GM12878 (cell line): ENCODE results near the gene NOC4L. TPM values are rescaled to one million over a fixed set of nuclear protein-coding genes. Genes with fewer than 3 reads are reported as not detected.

ENCODE experiments used
- ATAC-seq: fragments of 200-7000 bp; cut with Tn5 transposase; 3 replicates; pipeline ENCODE4 v1.9.1; 2020; ENCODE audit warnings: mild to moderate bottlenecking, moderate library complexity
- BruUV-seq: library from RNA; stranded (reverse); fragments of 400-500 nt; replicated peaks from 2 replicates; lab custom pipeline; 2021; lab: Mats Ljungman, UMichigan
- CTCF ChIA-PET: fragments of 300-600 bp; sonication (Branson Sonifier 250); formaldehyde crosslinking; extraction: SDS; loops from one replicate; lab custom pipeline; 2021; ENCODE audit warnings: inconsistent platforms; lab: Yijun Ruan, JAX
- POLR2A ChIA-PET: fragments of 350-600 bp; formaldehyde crosslinking; extraction: SDS; loops from one replicate; lab custom pipeline; 2021; ENCODE audit warnings: inconsistent platforms; lab: Charles Lee
- RAD21 ChIA-PET: fragments of 300-600 bp; sonication (Branson Sonifier 250); formaldehyde crosslinking; loops from one replicate; lab custom pipeline; 2023; ENCODE audit warnings: antibody characterized with exemption; ENCODE audit not compliant: unreplicated experiment; lab: Charles Lee
- SMC1A ChIA-PET: fragments of 300-600 bp; sonication (Branson Sonifier 250); formaldehyde crosslinking; loops from one replicate; lab custom pipeline; 2023; ENCODE audit not compliant: unreplicated experiment, uncharacterized antibody; lab: Charles Lee
- DNase-seq: peaks from one replicate; pipeline ENCODE4 v3.0.0-alpha.2; 2011; ENCODE audit warnings: low read depth, low spot score
- FAIRE-seq: peaks from 3 replicates; lab custom pipeline; 2011; peaks lifted over from hg19 to GRCh38; lab: Jason Lieb, UNC
- H2AFZ ChIP-seq: 2 replicates; pipeline ENCODE4 v1.6.0; 2011; ENCODE audit warnings: low read depth, low read length, control low read depth; ENCODE audit not compliant: control insufficient read depth
- H3K27ac ChIP-seq: 2 replicates; pipeline ENCODE4 v1.5.1; 2011; ENCODE audit warnings: control low read depth; ENCODE audit not compliant: control insufficient read depth, insufficient read depth
- H3K27me3 ChIP-seq, 2 experiments: replicated peaks in 1 of 2; 2 replicates each; pipeline versions ENCODE4 v1.6.0 to v1.6.1; 2011; ENCODE audit warnings: low read length in 1 of 2; ENCODE audit not compliant: control insufficient read depth in 2 of 2, insufficient read depth in 2 of 2
- H3K36me3 ChIP-seq, 2 experiments: 2 replicates each; pipeline ENCODE4 v1.5.1; 2011; ENCODE audit warnings: low read length in 1 of 2; ENCODE audit not compliant: control insufficient read depth in 2 of 2, insufficient read depth in 2 of 2
- H3K4me1 ChIP-seq: 2 replicates; pipeline ENCODE4 v1.6.1; 2011; ENCODE audit warnings: mild to moderate bottlenecking, low read length, moderate library complexity, mixed read lengths; ENCODE audit not compliant: control insufficient read depth, insufficient read depth
- H3K4me2 ChIP-seq: 2 replicates; pipeline ENCODE4 v1.6.0; 2011; ENCODE audit warnings: control low read depth; ENCODE audit not compliant: control insufficient read depth, insufficient read depth
- H3K4me3 ChIP-seq: fragments of 200-600 bp; sonication (generic); 2 replicates; pipeline ENCODE4 v1.5.1; 2016
- H3K79me2 ChIP-seq: 2 replicates; pipeline ENCODE4 v1.6.0; 2011; ENCODE audit warnings: low read length; ENCODE audit not compliant: control insufficient read depth, insufficient read depth
- H3K9ac ChIP-seq: 2 replicates; pipeline ENCODE4 v1.8.0; 2011; ENCODE audit warnings: low read length, control low read depth, mixed read lengths; ENCODE audit not compliant: control insufficient read depth, insufficient read depth
- H3K9me3 ChIP-seq: replicated peaks from 3 replicates; pipeline ENCODE4 v1.5.1; 2011; ENCODE audit warnings: mild to moderate bottlenecking, low read length; ENCODE audit not compliant: control insufficient read depth, insufficient read depth
- H4K20me1 ChIP-seq: 2 replicates; pipeline ENCODE4 v1.6.0; 2011; ENCODE audit not compliant: control insufficient read depth, insufficient read depth
- NBN ChIP-seq: fragments of 450-650 bp; IDR thresholded peaks from 2 replicates; pipeline ENCODE4 v1.6.1; 2016
- NR2F1 ChIP-seq: fragments of 450-650 bp; conservative IDR thresholded peaks from 2 replicates; pipeline ENCODE4 v1.6.1; 2017; ENCODE audit warnings: mild to moderate bottlenecking
- POLR2A ChIP-seq: IDR thresholded peaks from 2 replicates; pipeline ENCODE4 v1.6.1; 2011; ENCODE audit warnings: low read depth, mild to moderate bottlenecking, low read length
- TAF1 ChIP-seq: IDR thresholded peaks from 2 replicates; pipeline ENCODE4 v1.6.1; 2011; ENCODE audit warnings: mild to moderate bottlenecking, low read depth, low read length, borderline replicate concordance
- ZSCAN29 ChIP-seq: fragments of 450-650 bp; IDR thresholded peaks from 2 replicates; pipeline ENCODE4 v1.6.1; 2017; ENCODE audit warnings: mild to moderate bottlenecking, moderate library complexity
- WGBS: methylation state at CpG from one replicate; pipeline ENCODE4 v1.1.6; 2016; ENCODE audit warnings: low lambda C conversion rate; ENCODE audit not compliant: insufficient replicate concordance, insufficient coverage; ENCODE audit errors: missing lambda C conversion rate; 5-methylcytosine and 5-hydroxymethylcytosine counted together
- in situ Hi-C: fragments of 300-500 bp; cut with MboI; formaldehyde crosslinking; loops from 9 replicates; pipeline ENCODE4 v1.14.3; 2018; ENCODE audit warnings: mixed read lengths
- intact Hi-C: fragments of 100-400 bp; cut with micrococcal nuclease; formaldehyde crosslinking; loops from one replicate; pipeline ENCODE4 v1.14.2; 2022; ENCODE audit not compliant: unreplicated experiment
- polyA plus RNA-seq, 11 experiments: library from polyadenylated mRNA; depleted of rRNA in 4 of 11; unstranded in 6 of 11; stranded (reverse) in 5 of 11; fragments of >200 nt; fragmentation: Nextera tagmentation in 4 of 11; fragmentation: Illumina TruSeq in 1 of 11; extraction: Ambion mirVana in 4 of 11; extraction: Trizol in 1 of 11; gene quantifications; 1 replicate in 1 of 11; 2 replicates in 10 of 11; pipeline versions ENCODE4 v1.2.1 to v1.2.3, GENCODE V29; 2011 to 2016; ENCODE audit warnings: inconsistent platforms in 2 of 11, missing spikeins in 2 of 11, low read depth in 1 of 11
- total RNA-seq, 4 experiments: library from RNA; depleted of rRNA in 3 of 4; stranded (reverse); fragments of >200 nt in 3 of 4; fragmentation: Illumina TruSeq in 1 of 4; extraction: Trizol in 1 of 4; gene quantifications; 2 replicates each; pipeline versions ENCODE4 v1.2.1 to v1.2.3, GENCODE V29; 2013 to 2021
- TF ChIP-seq, protein P1 (sequence below): fragments of 450-650 bp; IDR thresholded peaks from 2 replicates; pipeline ENCODE4 v1.6.1; 2017; ENCODE audit warnings: mild to moderate bottlenecking, moderate library complexity

NOC4L gene
- total and polyA plus RNA-seq, 10 of the 15 experiments (the other 5 are each of a cell fraction or from before 2014, with no cell fraction given) = 0.72 to 68.2 (median 15.2) TPM

DNA sequence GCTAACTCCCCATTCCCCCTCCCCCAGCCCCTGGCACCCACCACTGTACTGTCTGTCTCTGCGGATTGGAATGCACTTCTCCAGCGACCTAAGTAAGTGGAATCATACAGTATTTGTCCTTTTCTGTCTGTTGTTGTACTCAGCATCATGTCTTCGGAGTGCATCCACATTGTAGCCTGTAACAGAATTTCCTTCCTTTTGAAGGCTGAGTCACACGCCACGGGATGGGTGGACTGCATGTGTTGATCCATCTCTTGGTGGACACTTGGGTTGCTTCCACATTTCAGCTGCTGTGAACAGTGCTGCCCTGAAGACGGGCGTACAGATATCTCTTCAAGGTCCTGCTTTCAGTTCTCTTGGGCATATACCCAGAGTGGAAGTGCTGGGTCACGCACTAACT lies 34.5 kb upstream of the NOC4L start (continued):
- TF ChIP-seq, protein P1, sequence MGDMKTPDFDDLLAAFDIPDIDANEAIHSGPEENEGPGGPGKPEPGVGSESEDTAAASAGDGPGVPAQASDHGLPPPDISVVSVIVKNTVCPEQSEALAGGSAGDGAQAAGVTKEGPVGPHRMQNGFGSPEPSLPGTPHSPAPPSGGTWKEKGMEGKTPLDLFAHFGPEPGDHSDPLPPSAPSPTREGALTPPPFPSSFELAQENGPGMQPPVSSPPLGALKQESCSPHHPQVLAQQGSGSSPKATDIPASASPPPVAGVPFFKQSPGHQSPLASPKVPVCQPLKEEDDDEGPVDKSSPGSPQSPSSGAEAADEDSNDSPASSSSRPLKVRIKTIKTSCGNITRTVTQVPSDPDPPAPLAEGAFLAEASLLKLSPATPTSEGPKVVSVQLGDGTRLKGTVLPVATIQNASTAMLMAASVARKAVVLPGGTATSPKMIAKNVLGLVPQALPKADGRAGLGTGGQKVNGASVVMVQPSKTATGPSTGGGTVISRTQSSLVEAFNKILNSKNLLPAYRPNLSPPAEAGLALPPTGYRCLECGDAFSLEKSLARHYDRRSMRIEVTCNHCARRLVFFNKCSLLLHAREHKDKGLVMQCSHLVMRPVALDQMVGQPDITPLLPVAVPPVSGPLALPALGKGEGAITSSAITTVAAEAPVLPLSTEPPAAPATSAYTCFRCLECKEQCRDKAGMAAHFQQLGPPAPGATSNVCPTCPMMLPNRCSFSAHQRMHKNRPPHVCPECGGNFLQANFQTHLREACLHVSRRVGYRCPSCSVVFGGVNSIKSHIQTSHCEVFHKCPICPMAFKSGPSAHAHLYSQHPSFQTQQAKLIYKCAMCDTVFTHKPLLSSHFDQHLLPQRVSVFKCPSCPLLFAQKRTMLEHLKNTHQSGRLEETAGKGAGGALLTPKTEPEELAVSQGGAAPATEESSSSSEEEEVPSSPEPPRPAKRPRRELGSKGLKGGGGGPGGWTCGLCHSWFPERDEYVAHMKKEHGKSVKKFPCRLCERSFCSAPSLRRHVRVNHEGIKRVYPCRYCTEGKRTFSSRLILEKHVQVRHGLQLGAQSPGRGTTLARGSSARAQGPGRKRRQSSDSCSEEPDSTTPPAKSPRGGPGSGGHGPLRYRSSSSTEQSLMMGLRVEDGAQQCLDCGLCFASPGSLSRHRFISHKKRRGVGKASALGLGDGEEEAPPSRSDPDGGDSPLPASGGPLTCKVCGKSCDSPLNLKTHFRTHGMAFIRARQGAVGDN = no peak
- no peak for TF ChIP-seq NR2F1

DNA sequence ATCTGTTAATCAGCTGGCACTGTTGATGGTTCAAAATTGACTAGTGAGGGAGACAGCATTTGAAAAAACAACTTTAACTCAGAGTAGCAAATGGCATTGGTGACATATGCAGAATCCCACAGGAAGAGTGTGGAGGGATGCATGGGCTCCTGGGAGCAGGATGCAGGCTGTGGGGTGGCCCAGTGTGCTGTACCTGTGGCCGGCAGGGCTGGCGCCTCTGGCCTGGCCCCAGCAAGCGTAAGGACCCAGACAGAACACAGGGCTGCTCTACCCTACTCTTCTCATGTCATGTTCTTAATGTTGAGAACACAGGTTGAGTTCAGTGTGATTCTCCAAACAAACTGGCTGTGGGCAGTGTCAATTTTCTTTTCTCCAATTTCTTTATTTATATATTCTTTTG lies 33.6 kb upstream of the NOC4L start:
- RAD21 ChIA-PET = no interaction called here
- H3K36me3 ChIP-seq = peaks cover 8 to 20% of the 10 kb centered on the region in 2 experiments; a peak in 3 of 4 replicates
- 74% methylated on average over 3 of the region's 3 CpGs for WGBS

More for the DNA sequence above, 33.6 kb upstream of the NOC4L start:
- in situ Hi-C loops = no loop called here
- H3K79me2 ChIP-seq = no peaks in the 10 kb centered on the region
- ATAC-seq = no peak
- ChIA-PET CTCF (no interaction called here), SMC1A (no interaction called here), POLR2A (no interaction called here)
- H2AFZ ChIP-seq = no peak overlapping the region
- no peak overlapping the region for H3K27ac ChIP-seq
- TF ChIP-seq ZSCAN29 (no peak), TAF1 (no peak), POLR2A (no peak), NBN (no peak)
- intact Hi-C loops = no loop called here
- H3K4me2 ChIP-seq = no peak overlapping the region
- H3K4me1 ChIP-seq = no peaks in the 10 kb centered on the region
- no TSS peak for BruUV-seq
- no peak overlapping the region for H3K4me3 ChIP-seq
- H4K20me1 ChIP-seq = no peaks in the 10 kb centered on the region
- H3K27me3 ChIP-seq = no peaks in the 10 kb centered on the region
- FAIRE-seq = no peak
- H3K9ac ChIP-seq = no peak overlapping the region
- H3K9me3 ChIP-seq = no peaks in the 10 kb centered on the region
- no peak for DNase-seq
